Measurements from ENCODE around the gene PSMD12. TPM values are rescaled to one million over a fixed set of nuclear protein-coding genes. Genes with fewer than 3 reads are reported as not detected.
"Not testable (repeated sequence)": the region's sequence is repeated elsewhere in the genome, so short reads cannot be mapped to it uniquely, and the experiment has no call there.

The PSMD12 gene
- total RNA-seq, result 34.4 TPM

DNA sequence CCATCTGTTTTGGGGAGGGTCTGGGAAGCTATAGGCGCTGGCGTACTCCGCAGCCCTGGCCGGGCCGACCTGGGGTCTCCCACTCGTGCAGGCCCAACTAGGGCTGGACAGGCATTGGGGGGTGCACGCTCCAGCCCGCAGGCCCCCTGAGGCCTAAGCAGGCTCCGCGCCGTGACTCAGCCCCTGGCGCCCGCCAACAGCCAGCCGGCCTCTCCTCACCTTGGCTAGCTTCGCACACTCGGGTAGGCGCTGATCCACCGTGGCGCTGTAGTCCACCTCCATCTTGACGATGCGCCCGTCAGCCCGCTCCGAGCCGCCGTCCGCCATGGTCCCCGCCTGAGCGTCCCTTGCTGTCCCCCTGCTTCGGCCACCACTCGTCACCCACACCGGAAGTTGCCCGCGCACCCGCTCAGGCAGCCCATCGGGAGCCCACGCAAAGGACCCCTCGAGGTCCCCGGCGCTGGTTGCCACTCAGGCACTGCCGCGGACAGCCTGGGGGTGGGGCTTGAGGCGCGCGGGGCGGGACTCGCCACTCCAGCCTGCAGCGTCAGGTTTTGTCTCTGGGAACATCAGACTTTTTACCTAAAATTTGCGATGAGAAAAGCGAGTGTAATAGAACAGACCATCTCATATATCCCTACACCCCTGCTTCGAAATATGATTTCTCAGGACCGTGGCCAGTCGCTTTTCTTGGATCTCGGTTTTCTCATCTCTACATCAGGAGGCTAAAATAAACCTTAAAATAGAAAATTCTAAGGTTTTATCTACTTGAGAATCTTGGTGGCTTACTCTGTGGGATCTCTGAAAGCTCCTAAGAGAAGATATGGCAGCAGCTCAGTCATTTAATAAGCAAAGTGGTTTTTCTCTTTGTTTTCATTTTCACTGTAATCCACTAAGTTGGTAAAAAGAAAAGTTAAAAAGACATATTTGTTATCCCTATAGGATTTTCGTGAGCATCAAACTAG, at the start of gene PSMD12:
PSMD12 (minus strand) TSS at position 385 of the 965 bp plus-strand sequence; CDS start at position 327, 58 bp downstream.
- peak; percentile 93 for DNase-seq (ENCODE audit: low spot score)

DNA sequence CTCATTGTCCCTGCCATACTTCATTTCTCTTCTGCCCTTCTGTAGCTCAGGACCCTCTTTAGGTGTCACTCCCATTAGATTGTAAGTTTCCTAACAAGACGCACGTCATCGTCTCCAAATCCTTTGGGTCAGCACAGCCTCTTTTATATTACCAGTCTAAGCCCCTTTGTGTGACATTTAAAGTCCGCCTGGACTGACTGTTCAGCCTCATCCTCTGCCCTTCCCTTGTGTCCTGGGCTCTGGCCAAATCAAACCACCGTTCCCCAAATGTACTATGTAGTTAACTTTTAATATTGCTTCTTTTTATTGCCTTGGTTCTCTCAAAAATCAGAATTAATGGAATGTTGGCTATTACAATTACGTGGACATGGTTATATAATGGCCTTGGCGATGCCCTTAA, 48.9 kb upstream of the PSMD12 start:
- DNase-seq (ENCODE audit: low spot score), result no peak

- no peak for DNase-seq (ENCODE audit: low spot score)
Measured at GRCh38 chr17:67414559-67414958, 48.2 kb upstream of the PSMD12 start.

- DNase-seq (ENCODE audit: low spot score), result no peak
Measured at GRCh38 chr17:67414130-67414529, 47.8 kb upstream of the PSMD12 start.

DNA sequence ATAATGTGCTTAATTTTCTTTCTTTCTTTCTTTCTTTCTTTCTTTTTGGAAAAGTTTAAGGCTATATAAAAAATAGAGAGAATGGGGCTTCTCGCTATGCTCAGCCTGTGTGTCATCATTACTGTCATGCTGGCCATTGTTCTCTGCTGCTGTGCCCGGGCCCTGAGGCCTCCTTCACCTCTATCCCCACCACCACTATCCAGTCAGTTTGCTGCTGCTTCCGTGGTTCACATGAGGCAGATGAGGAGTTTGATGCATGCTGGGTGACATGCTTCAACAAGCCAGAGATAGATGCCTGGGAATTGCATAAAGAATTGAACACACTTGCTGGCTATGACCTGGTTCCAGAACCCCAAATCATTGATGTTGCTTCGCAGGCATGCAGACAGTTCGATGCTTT, 47.0 kb upstream of the PSMD12 start:
- no peak for DNase-seq (ENCODE audit: low spot score)

- no peak for DNase-seq (ENCODE audit: low spot score)
Measured at GRCh38 chr17:67412941-67413340, 46.6 kb upstream of the PSMD12 start.

DNA sequence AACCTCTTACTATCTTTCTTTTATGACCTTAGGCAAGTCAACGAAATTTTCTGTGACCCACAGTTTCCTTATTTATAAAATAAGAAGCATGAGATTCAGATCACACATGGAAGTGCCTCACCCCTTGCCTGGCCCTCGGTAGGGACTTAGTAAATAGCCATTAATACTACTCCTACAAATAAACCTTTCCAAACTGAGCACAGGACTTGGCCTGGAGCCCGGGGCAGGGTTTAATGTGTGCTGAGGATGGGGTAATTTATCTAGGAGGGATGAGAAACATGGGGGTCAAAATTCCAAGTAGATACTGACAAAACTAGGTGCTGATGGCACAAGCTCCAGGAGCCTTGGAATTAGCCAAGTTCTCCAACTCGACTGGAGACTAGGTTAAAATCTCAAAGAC, 45.7 kb upstream of the PSMD12 start:
- no peak for DNase-seq (ENCODE audit: low spot score)

DNA sequence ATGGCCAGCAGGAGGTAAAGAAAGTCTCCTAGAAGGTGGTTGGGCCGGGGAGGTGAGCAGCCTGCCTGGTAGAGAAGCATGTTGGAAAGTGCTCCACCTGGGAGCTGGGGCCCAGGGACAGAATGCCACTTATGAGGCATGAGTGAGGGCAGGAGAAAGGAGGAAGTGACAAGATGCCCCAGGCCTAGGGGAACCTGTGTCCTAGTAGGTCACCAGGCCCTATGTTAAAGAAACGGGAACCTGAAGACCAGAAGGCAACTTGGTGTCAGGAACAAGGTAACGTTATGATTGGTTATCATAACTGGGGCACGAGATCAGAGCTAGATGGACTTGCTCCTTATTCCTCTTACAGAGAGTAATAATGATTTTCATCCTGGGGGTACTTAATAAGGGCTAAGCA, 45.0 kb upstream of the PSMD12 start:
- DNase-seq (ENCODE audit: low spot score), result no peak

DNA sequence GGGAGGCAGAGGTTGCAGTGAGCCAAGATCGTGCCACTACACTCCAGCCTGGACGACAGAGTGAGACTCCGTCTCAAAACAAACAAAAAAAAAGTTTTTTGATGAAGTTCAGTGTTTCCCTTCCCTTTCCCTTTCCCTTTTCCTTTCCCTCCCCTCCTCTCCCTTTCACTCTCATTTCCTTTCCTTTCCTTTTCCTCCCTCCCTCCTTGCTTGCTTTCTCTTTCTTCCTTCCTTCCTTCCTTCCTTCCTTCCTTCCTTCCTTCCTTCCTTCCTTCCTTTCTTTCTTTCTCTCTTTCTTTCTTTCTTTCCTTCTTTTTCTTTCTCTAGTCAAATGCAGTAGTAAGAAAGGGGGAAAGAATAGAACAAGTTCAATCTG, 42.1 kb upstream of the PSMD12 start:
- DNase-seq (ENCODE audit: low spot score), result not testable (repeated sequence)

DNA sequence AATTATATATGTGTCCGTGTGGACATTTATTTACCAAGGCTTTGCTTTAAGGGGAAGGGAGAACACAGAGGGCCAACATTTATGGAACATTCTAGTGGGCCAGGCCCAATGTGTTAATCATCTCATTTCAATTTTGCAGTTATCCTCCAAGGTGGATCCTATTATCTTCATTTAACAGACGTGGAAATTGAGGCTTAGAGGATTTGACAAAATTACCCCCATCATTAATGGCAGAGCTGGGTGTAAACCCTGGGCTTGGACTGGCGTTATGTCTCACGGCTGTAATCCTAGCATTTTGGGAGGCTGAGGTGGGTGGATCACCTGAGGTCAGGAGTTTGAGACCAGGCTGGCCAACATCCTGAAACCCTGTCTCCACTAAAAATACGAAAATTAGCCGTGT, 37.1 kb upstream of the PSMD12 start:
- no peak for DNase-seq (ENCODE audit: low spot score)

DNA sequence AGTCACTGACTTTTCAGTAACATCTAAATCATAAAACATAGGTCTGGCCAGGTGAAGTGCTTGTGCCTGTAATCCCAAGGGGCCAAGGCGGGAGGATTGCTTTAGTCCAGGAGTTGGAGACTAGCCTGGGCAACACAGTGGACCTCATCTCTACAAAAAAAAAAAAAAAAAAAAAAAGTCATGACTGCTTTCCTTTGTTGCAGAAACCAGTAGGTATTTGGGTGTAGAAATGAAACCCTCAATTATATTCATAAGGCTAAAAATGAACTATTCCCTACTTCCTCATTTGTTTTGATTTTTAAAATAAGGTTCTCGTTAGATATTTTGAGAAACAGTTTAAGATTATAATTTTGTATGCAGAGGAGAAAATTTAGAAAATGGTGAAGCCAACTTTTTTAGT, 36.7 kb upstream of the PSMD12 start:
- DNase-seq (ENCODE audit: low spot score), result no peak

GRCh38 chr17:67401598-67402504, 35.5 kb upstream of the PSMD12 start:
- DNase-seq (ENCODE audit: low spot score), result no peak

DNA sequence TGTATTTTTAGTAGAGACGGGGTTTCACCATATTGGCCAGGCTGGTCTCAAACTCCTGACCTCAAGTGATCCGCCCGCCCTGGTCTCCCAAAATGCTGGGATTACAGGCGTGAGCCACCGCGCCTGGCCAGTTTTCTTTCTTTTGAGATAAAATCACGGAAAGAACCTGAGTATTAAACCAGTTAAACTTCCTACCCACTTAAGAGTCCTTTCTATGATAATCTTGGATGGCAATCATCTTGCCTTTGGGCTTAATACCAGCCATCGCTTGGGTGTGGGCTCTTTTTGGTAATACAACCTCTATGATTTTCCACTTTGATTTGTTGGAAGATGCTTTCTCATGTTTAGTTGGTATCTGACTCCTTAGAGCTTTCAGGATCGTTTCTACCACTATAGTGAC, 34.7 kb upstream of the PSMD12 start:
- DNase-seq (ENCODE audit: low spot score), result no peak

DNA sequence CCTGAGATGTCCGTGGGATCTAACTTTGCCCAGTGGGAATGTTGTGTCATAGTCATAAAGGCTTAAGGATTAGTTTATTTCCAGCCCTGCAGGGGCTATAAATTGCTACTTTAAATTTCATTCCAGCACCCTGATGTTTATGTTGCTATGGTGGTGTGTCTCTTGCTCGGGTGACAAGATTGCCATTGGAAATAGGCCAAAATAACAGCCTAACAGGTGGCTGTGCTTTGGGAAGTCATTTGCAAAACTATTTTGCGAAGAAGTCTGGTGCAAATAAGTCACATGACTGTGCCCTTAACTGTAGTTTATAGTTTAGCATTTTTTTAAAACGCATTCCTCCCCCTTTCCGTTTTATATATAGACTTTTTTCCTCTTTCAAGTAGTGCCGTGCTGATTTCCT, 33.8 kb upstream of the PSMD12 start:
- DNase-seq (ENCODE audit: low spot score), result no peak

- DNase-seq (ENCODE audit: low spot score), result no peak
Measured at GRCh38 chr17:67399676-67400075, 33.3 kb upstream of the PSMD12 start.

DNA sequence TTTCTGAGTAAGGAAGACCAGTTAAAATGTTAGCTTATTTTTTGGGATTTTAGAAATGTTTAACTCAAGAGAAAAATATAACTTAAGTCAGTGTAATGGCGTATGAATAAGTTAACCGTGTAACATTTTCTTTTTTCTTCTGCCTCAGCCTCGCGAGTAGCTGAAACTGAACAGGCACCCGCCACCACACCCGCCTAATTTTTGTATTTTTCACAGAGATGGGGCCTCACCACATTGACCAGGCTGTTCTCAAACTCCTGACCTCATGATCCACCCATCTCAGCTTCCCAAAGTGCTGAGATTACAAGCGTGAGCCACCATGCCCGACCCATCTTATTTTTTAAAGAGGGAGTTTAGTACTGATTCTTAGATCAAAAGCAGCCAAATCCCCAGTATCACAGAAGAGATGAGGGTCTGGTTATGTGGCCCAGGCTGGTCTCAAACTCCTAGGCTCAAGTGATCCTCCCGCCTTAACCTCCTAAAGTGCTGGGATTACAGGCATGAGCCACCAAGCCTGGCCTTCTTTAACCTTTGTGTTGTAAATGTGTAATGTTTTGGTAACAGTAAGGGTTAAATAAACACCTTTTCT, 27.5 kb upstream of the PSMD12 start:
- DNase-seq (ENCODE audit: low spot score), result no peak

DNA sequence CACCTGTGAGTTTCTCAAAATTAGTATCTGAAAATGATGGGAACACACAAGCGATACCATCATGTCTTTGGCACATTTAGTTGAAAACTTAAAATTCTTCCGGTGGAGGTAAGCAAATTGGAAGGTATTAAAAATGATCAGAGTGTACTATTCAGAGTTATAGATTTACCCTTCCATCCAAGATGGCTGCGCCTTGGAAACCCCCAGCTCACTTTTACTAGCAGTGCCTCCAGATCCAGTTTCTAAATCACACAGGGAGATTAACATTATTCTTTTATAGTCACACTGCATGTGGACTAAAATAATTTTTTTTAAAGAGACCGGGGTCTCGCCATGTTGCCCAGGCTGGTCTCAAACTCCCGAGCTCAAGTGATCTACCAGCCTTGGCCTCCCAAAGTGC, 25.7 kb upstream of the PSMD12 start:
- DNase-seq (ENCODE audit: low spot score), result no peak

DNA sequence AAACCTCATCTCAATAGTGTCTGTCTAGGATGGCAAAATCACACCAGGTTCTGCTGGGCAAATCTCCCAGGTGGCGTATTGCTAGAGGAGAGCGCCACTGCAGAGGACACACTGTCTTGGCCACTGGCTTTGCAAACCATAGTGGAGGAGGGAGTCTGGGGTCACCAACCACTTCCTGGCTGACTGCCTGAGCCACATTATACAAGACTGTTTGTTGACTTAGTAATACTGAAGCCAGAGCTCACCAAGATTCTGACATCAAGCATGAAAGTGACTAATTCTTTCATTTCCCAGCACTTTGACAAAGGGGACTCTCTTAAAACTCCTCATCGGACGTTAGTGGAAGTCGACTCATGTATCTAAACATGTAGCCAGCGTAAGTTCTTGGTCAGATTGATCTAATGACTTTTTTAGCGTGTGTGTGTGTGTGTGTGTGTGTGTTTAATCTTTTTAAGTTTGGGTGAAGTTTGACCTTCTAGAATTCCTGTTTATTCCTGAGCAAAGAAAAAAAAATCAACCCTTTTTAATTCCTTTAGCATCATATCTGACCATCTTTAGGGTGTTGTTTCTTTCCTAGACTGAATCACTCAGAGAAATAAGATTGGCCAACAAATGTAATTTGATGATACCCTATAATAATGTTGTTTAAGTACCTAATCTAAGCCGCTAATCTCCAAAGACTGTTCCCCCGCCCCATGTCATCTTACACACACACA, 24.4 kb upstream of the PSMD12 start:
- peak; percentile 60 for DNase-seq (ENCODE audit: low spot score)

DNA sequence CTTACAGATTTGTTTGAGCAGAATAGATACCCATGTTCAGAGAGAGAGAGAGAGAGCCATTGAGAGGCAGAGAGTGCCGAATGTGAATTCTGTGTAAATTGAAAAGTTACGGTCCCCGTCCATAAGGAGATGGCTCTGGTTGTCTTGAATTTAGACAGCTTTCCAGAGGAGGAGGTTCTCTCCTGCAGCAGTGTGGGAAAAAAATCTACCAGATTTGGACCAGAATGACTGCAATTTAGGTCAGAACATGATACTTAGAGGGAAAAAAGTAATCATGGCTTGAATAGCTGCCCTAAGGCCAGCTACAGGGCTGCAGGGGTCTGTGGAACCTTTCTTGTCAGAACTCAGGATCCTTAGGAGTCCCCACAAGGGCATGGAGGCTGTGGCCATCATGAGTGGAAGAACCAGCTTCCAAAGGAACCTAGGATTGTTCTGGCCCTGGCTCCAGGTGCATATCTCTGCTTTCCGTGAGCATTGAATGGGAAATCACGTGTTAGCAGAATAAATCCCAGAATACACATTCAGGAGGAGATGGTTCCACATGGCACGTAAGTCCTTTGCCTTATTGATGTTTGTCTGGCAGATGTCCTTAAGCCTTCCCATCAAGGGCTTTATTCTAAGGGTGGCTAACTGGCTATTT, 23.7 kb upstream of the PSMD12 start:
- no peak for DNase-seq (ENCODE audit: low spot score)

- no peak for DNase-seq (ENCODE audit: low spot score)
Measured at GRCh38 chr17:67388986-67389385, 22.6 kb upstream of the PSMD12 start.

DNA sequence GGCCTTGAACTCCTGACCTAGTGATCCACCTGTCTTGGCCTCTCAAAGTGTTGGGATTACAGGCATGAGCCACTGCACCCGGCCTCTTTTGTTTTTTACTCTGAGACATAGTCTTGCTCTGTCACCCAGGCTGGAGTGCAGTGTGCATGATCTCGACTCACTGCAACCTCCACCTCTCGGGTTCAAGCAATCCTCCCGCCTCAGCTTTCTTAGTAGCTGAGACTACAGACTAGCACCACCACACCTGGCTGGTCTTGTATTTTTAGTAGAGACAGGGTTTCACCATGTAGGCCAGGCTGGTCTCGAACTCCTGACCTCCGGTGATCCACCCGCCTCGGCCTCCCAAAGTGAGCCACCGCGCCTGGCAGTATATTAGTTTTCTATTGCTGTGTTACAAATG, 22.2 kb upstream of the PSMD12 start:
- DNase-seq (ENCODE audit: low spot score), result not testable (repeated sequence)
